Measurements from ENCODE around the gene RUNX2.

Gene RUNX2

DNA sequence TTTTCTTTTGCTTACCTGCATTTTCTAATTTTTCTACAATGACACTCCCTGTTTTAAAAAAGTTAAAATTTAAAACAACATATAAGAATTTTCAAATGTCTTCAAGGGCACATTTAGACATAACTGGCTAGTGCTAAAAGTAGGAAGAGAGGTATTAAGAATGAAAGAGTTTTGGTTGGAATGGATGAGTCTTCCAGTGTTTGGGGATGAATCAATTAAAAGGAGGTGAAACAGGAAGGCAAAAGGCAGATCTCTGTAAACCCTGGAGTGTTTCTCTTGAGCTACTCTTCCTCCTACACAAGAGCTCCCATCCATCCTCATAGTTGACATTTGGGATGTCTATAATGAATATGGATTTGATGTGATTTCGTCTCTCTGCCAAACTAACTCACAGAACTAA lies 288.1 kb downstream of the RUNX2 start:
- TF ChIP-seq, protein P1, sequence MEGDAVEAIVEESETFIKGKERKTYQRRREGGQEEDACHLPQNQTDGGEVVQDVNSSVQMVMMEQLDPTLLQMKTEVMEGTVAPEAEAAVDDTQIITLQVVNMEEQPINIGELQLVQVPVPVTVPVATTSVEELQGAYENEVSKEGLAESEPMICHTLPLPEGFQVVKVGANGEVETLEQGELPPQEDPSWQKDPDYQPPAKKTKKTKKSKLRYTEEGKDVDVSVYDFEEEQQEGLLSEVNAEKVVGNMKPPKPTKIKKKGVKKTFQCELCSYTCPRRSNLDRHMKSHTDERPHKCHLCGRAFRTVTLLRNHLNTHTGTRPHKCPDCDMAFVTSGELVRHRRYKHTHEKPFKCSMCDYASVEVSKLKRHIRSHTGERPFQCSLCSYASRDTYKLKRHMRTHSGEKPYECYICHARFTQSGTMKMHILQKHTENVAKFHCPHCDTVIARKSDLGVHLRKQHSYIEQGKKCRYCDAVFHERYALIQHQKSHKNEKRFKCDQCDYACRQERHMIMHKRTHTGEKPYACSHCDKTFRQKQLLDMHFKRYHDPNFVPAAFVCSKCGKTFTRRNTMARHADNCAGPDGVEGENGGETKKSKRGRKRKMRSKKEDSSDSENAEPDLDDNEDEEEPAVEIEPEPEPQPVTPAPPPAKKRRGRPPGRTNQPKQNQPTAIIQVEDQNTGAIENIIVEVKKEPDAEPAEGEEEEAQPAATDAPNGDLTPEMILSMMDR (IDR thresholded peaks at IDR 0.05; ENCODE audit: extremely low read depth, missing control alignments) = no peak
- DNase-seq (ENCODE audit: low spot score) = no peak

GRCh38 chr6:45617441-45617840 lies 289.3 kb downstream of the RUNX2 start:
- TF ChIP-seq, protein P1 (IDR thresholded peaks at IDR 0.05; ENCODE audit: extremely low read depth, missing control alignments) = no peak
- no peak for DNase-seq (ENCODE audit: low spot score)

- TF ChIP-seq, protein P1 (IDR thresholded peaks at IDR 0.05; ENCODE audit: extremely low read depth, missing control alignments) = no peak
- DNase-seq (ENCODE audit: low spot score) = no peak
These were observed 290.1 kb downstream of the RUNX2 start for GRCh38 chr6:45618259-45618658.

DNA sequence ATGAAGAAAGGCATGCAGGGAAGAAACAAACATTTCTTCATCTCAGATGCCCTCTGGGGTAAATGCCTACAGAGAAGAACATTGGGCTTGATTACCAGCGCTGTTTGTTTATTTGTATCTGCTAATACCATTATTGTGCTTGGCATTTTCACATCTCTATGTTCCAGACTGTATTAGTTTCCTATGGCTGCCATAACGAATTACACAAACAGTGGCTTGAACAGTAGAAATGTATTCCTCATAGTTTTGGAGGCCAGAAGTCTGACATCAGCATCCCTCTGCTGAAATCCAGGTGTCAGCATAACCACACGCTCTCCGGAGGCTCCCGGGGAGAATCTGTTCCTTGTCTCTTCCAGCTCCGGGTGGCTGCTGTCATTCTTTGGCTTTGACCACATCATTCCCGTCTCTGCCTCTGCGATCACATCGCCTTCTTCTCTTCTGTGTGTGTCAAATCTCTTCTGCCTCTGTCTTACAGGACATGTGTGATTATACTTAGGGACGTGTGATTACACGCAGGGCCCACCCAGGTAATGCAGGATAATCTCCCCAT lies 291.2 kb downstream of the RUNX2 start:
- no peak for DNase-seq (ENCODE audit: low spot score)
- TF ChIP-seq, protein P1 (IDR thresholded peaks at IDR 0.05; ENCODE audit: extremely low read depth, missing control alignments) = no peak

GRCh38 chr6:45619994-45620471 lies 291.9 kb downstream of the RUNX2 start:
- DNase-seq (ENCODE audit: low spot score) = no peak
- TF ChIP-seq, protein P1 (IDR thresholded peaks at IDR 0.05; ENCODE audit: extremely low read depth, missing control alignments) = no peak

GRCh38 chr6:45624228-45624627 lies 296.1 kb downstream of the RUNX2 start:
- TF ChIP-seq, protein P1 (IDR thresholded peaks at IDR 0.05; ENCODE audit: extremely low read depth, missing control alignments) = no peak
- no peak for DNase-seq (ENCODE audit: low spot score)

DNA sequence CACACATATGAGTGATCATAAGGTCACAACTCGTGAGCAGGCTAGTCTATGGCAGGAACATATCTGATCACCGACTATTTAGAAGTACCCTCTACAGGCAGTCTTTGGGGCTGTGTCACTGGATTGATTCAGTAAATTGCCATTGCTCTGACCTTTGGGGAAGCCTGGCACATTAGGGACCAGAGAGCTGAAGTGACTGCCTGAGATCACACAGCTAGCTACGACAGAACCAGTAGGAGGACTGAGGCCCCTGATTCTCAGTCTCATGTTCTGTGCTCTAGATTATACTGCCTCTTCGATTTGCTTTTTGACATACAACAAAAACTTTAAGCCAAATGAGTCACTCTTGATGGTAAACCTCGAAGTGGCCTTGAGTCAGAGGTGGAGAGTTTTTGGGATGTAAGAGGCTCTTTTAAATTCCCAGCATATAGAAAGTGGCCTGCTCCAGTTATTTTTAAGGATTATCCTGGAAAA lies 297.1 kb downstream of the RUNX2 start:
- TF ChIP-seq, protein P1 (IDR thresholded peaks at IDR 0.05; ENCODE audit: extremely low read depth, missing control alignments) = no peak
- DNase-seq (ENCODE audit: low spot score) = no peak
